ENCODE results near the gene KPNA3. TPM values are rescaled to one million over a fixed set of nuclear protein-coding genes. Genes with fewer than 3 reads are reported as not detected.
A peak's percentile ranks its signal among the peaks of the same experiment; 100 is the strongest.

Gene KPNA3
- total RNA-seq, 1 experiment from 2014 or later: 49.7 TPM

GRCh38 chr13:49774376-49775005, 18.0 kb downstream of the KPNA3 start:
- no peak overlapping the region for H4K5ac ChIP-seq (ENCODE audit: insufficient read length, low read depth, low read length)
- no peak overlapping the region for H3K27ac ChIP-seq (ENCODE audit: insufficient read length, low read depth, low read length)
- Mint-ChIP-seq H3K27me3 (ENCODE audit: low read depth) (no peaks in the 10 kb centered on the region), H3K36me3 (ENCODE audit: insufficient read depth in 1 of 3, low read depth in 3 of 3) (peaks cover 0 to 4% (median 2%) of the 10 kb centered on the region in 3 experiments; a peak in 3 of 7 replicates), H3K9me3 (no peaks in the 10 kb centered on the region), H3K27ac (peak overlapping the region in 1 of 3 experiments; percentile 62; a peak in 1 of 7 replicates), H3K4me1 (peaks cover 10 to 14% of the 10 kb centered on the region in 2 experiments), H3K4me3 (no peak overlapping the region)
- no peaks in the 10 kb centered on the region for H3K27me3 ChIP-seq (ENCODE audit: insufficient read depth, low read length)
- no peak overlapping the region for H3K9ac ChIP-seq (ENCODE audit: extremely low read depth, insufficient read length, low read length)
- no peaks in the 10 kb centered on the region for H4K20me1 ChIP-seq (ENCODE audit: control insufficient read depth, insufficient read depth, insufficient read length)
- H4K8ac ChIP-seq (replicated peaks; ENCODE audit: insufficient read length, low read depth, low read length): no peak overlapping the region
- no peak overlapping the region for H3K4ac ChIP-seq (ENCODE audit: low read depth, low read length)
- no peaks in the 10 kb centered on the region; the same call in 1 of the 2 replicates for H3K4me1 ChIP-seq (ENCODE audit: insufficient read depth, low read length)
- H2BK120ac ChIP-seq (ENCODE audit: low read depth, low read length, poor library complexity, severe bottlenecking): no peak overlapping the region
- H3K79me2 ChIP-seq (ENCODE audit: insufficient read depth, low read length): peaks cover 18% of the 10 kb centered on the region; the same call in 1 of the 2 replicates
- H2BK5ac ChIP-seq (ENCODE audit: insufficient read length, low read length): no peak overlapping the region
- no peak overlapping the region for H3K4me2 ChIP-seq (ENCODE audit: insufficient read depth, insufficient read length, low read length)
- H3K23me2 ChIP-seq (ENCODE audit: insufficient read length, low read depth, low read length, poor library complexity, severe bottlenecking): no peaks in the 10 kb centered on the region
- no peak overlapping the region for H3K56ac ChIP-seq (ENCODE audit: insufficient read length, low read depth, low read length)
- no peak overlapping the region for H2AFZ ChIP-seq (ENCODE audit: low read length)
- H3K9me3 ChIP-seq (ENCODE audit: control insufficient read depth, low read depth, low read length): no peaks in the 10 kb centered on the region
- no peak overlapping the region for H2BK15ac ChIP-seq (ENCODE audit: low read depth, low read length)
- no peak overlapping the region for H3K14ac ChIP-seq (ENCODE audit: insufficient read depth, low read length)
- H2BK12ac ChIP-seq (ENCODE audit: insufficient read length, low read depth, low read length): no peak overlapping the region
- no peak overlapping the region for H3T11ph ChIP-seq (ENCODE audit: low read length)
- no peak overlapping the region for H3K23ac ChIP-seq (ENCODE audit: insufficient read length, low read depth, low read length)
- H4K91ac ChIP-seq (ENCODE audit: insufficient read length, low read depth, low read length): no peak overlapping the region
- peaks cover 3% of the 10 kb centered on the region for H3K79me1 ChIP-seq (ENCODE audit: insufficient read depth, low read depth, low read length, poor library complexity, severe bottlenecking)
- no peak for TF ChIP-seq CTCF (conservative IDR thresholded peaks at IDR 0.05)
- no peak overlapping the region for H2BK20ac ChIP-seq (ENCODE audit: low read depth, low read length, poor library complexity, severe bottlenecking)
- H2AK5ac ChIP-seq (ENCODE audit: insufficient read length, low read length): no peak overlapping the region
- DNase-seq: no peak
- H3K18ac ChIP-seq (ENCODE audit: insufficient read length, low read depth, low read length): no peak overlapping the region
- no CpG with 5 or more reads among the region's 2 CpGs for WGBS (ENCODE audit: extremely low coverage, insufficient read length, low lambda C conversion rate)
